Activated CD4-positive, alpha-beta T cell treated with anti-CD3 and anti-CD28 coated beads, Interleukin-2, amount 50 U/mL, for 48 hours (primary cell): ENCODE results near the gene CDIP1.

Experiments
- DNase-seq, 2 experiments: peaks; one replicate each; pipeline ENCODE4 v3.0.0-alpha.2; 2020

CDIP1 gene

DNA sequence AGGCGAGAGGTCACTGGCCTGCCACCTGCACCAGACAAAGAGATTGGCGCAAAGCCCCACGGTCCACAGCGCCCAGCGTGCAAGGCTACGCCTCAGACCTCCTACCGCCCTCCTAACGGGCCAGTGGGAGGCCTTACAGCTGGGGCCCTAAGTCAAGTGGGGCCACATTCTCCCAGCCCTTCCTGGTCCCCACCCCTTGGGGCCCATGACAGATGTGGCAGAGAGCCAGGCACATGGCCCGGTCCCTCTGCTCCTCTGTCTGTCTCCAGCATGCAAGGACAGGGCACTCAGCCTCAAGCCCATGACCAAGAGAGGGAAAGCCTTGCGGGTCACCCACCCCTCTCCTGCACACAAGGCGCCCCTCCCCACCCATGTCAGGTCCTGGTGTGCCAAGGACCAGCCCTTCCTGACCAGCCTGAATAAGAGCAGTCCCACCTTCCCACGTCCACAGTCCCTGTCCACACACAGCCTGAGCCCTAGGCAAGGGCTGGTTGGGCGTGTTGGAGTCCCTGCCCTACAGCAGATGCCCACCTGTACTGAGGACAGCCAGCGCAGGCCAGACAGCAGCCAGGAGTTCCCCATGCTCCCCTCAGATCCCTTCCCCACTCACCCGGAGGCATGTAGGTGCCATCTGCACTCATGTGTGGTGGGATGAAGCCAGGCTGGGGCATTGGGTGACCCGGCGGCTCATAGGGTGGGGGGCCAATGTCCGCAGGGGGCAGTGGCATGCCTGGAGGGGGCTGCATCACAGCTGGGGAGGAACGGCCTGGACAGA is 25.3 kb downstream of the CDIP1 start:
- no peak for DNase-seq

DNA sequence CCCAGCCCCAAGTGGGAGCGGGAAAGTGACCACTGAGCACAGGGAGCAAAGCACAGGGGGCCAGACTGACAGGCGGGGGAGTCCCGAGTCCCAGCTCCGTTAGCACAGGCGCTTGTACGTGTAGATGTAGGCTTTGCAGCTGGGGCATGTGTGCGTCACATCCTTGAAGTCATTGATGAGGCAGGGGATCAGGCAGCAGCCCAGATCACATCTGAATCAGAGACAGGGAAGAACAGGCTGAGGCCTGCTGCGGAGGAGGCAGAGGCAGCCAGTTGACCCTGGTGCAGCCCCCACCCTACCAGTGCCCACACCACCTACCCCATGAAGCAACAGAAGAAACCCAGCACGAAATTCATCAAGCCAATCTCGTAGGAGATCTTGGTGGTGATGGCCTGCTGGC is 26.1 kb downstream of the CDIP1 start:
- no peak for DNase-seq

DNA sequence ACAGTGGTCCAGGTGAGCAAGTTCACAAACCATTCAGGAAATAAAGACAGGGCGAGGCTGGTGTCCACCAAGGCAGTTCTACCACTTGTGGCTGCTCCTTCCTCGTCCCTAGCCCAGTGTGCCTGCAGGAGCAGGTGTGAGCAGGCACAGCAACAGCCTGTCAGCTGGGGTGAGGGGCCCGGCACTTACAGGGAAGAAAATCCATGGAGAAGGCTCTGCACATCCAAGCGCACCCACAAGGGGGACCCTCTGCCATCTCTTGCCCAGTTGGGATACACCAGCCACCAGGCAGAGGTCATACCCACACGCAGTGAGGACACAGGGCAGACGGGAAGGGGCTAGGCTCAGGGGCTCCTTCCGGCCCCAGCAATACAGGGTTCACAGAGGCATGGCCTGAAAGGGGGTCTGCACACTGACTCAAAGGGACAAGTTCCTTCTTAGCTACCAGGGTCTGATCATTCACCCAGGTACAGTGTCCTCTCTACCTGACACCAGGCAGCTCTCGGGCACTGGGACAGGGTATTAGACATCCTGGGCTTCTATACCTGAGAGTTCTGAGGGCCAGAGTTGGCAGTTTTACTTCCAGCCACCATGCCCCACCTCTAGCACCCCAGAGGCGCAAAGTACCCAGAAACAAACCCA is 27.0 kb downstream of the CDIP1 start:
- DNase-seq, result peak in 1 of 2 experiments; percentile 28

DNA sequence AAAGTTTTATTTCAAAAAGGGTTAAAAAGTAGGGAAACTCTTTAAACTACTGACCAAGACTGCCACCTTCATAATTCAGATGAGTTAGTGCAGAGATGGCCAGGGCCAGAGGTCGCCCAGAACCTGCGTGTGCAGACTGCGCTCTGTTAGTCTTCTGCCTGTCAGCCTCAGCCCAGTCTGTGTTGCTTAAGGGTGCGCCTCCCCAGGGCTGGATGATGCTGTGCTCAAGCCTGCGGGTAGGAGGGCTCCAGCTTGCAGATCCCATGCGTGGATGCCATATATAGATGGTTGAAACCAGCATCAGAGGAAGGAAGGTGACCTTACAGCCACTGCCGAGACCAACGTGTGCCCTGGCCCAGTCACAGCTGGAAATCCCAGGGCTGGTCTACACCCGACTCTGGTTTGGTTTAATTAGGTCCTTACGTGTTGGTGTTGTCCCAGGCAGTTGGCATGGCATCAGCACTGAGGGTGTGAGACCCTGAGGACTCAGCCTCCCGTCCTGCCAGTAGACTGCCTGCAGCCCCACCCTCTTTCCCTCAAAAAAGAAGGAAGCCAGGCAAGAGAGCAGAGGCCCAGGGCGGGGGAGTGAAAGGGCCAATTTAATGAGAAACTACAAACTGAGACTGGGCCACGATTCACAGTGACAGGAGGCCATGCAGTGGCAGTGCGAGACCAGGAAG is 27.7 kb downstream of the CDIP1 start:
- no peak for DNase-seq

GRCh38 chr16:4510131-4510530 is 28.4 kb downstream of the CDIP1 start:
- DNase-seq, result no peak

DNA sequence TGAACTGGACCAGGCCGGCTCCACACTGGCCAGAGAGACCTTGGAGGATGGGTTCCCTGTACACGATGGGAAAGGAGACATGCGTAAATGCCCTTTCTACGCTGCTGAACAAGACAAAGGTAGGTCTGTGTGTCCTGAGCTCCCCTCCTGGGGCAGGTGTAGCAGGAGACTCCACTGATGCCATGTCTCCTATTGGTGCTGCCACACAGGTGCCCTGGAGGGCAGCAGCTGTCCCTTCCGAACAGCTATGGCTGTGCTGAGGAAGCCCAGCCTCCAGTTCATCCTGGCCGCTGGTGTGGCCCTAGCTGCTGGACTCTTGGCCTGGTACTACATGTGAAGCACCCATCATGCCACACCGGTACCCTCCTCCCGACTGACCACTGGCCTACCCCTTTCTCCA is 29.2 kb downstream of the CDIP1 start:
- DNase-seq, result no peak

DNA sequence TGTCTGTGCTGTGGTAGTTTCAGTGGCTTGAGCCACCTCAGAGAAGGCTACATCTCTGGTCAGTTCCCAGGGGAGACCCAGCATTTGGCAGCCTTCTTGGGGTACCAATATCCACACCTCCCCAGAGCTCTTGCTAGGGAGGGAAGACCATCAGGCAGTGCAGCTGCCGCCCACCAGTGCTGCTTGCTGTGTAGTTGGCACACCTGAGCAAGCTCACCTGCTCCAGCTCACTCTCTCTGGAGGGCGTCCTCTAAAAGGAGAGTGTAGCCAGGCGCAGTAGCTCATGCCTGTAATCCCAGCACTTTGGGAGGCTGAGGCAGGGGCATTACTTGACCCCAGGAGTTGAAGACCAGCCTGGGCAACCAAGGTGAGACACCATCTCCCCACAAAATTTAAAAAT is 29.8 kb downstream of the CDIP1 start:
- no peak for DNase-seq

DNA sequence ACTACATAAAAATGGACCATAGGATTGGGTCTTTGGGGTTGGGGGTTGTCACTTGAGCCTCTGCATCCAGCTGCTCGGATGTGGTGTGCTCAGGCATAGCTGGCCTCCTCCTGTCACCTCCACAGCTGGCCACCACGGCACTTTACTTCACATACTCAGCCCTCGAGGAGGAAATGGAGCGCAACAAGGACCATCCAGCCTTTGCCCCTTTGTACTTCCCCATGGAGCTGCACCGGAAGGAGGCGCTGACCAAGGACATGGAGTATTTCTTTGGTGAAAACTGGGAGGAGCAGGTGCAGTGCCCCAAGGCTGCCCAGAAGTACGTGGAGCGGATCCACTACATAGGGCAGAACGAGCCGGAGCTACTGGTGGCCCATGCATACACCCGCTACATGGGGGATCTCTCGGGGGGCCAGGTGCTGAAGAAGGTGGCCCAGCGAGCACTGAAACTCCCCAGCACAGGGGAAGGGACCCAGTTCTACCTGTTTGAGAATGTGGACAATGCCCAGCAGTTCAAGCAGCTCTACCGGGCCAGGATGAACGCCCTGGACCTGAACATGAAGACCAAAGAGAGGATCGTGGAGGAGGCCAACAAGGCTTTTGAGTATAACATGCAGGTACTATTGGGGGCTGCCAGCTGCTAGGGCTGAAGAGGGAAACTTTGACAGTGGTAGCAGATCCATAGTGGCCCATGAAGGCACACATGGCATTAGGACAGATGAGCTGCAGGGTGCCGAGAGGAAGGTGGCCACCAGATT is 30.8 kb downstream of the CDIP1 start:
- no peak for DNase-seq

DNA sequence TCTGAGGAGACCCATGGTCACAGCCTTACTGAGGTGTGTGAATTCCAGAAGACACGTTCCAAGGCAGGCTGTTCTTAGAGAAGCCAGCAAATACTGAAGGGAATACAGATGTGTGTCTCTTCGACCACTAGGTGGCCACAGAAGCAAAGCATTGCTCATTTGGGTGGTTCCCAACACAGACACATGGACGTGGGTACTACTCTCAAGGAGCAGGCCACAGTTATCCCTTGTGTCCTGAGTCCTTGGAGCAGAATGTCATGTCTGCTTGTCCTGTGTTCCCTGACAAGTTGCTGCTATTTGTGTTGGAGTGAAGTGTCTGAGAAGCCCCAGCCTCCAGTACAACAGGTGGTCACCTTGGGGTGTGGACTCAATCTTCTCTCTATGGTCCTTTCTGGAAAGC is 32.1 kb downstream of the CDIP1 start:
- DNase-seq, result peak; percentile 49 to 65

DNA sequence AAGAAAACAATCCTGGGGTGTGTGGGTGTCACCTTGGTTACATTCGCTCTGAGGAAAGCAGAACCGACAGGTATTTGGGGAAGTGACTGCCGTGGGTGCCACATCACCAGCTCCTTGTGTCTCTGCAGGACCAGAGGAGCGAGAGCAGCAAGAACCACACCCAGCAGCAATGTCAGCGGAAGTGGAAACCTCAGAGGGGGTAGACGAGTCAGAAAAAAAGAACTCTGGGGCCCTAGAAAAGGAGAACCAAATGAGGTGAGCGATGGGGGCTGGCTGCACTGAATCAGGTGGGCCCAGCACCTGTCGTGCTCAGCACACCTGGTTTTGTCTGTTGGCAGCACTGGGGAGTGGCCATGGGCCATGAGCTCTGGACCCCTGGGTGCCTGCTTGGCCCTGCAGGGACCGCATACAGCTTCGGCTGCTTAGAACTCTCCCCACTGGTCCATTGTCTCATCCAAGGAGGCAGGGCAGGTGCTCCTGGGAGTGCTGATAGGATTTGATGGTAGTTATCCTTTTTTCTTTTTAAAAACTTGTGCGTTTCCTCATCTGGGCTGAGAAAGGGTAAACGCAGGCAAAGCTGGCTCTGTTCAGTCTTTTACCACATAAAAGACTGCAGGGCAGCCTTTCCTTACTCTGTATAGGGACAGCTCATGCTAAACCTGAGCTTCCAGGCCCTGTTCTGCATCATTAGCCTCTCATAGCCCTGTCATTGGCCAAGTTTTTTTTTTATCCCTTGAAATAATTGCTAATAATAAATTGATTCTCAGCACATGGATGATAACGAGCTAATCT is 33.0 kb downstream of the CDIP1 start:
- DNase-seq, result peak; percentile 60 to 73

DNA sequence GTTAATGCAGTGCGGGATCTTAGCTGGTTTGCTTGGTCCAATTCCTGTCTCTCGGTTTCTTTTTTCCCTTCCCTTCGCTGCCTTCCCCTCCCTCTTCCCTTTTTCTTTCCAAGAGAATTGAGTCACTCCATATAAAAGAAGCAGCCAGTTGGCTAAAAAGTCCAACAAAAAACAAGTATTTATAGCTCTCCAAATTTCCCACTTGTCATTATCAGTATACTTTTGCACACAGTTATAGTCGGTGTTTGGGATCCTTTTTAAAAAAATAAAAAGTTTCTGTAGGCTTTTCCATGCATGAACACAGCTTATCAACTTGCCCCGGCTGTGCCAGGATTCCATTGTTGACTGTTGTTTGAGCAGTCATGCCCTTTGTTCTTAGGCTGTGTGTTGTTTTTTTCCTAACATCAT is 37.5 kb downstream of the CDIP1 start:
- DNase-seq, result no peak

- DNase-seq, result no peak
Measured at GRCh38 chr16:4500272-4500671, 38.3 kb downstream of the CDIP1 start.

DNA sequence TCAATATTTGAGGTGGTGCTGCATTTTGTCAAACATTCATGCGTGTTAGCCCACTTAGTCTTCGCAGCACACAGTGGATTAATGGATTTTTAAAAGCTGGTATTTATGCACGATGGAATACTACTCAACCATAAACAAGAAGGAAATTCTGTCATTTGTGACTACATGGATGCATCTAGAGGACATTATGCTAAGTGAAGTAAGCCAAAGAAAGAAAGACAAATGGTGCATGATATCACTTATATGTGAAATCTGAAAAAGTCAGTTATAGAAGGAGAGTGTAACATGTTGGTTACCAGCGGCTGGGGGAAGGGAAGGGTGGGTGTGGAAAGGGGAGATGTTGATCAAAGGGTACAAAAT is 39.4 kb downstream of the CDIP1 start:
- no peak for DNase-seq

DNA sequence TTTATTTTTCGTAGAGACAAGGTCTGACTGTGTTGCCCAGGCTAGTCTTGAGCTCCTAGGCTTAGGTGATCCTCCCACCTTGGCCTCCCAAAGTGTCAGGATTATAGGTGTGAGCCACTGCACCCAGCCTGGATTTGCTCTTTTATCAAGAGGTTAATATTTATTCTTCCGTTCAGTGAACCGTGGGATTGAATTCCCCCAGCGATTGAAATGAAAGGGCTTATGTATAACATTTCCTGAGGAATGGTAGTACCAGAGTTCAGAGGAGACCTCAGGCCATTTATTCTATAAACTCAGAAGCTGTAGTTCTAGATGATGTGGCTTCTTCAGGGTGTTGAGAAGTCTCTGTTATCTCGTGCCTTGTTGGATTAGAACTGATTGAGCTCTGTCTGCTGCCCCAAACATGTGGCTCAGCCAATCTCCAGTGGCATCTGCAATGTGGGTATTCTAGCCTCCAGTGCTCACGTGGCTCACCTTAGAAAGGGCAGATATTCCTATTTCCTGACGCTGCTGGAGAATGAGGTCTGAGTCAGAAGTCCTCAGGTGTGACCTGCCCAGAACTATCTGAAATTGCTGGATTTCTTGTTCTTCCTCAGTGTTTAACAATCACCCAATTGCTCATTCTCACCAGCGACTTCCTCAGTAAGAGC is 39.9 kb downstream of the CDIP1 start:
- DNase-seq, result no peak

DNA sequence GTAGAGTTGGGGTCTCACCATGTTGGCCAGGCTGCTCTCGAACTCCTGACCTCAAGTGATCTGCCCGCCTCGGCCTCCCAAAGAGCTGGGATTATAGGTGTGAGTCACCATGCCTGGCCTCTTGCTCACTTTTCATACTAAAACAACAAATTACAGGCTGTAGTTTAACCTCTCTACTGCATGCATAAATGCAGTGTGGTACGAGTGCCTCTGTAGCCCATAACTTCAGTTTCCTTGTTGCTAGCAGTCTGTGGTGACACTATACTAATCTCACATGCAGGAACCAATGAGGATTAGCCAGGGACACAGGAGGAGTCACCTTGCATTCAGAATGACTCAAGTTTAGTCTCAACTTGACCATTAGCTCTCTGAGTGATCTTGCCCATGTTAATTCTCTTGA is 42.3 kb downstream of the CDIP1 start:
- DNase-seq, result no peak

GRCh38 chr16:4495766-4496165 is 42.8 kb downstream of the CDIP1 start:
- no peak for DNase-seq

DNA sequence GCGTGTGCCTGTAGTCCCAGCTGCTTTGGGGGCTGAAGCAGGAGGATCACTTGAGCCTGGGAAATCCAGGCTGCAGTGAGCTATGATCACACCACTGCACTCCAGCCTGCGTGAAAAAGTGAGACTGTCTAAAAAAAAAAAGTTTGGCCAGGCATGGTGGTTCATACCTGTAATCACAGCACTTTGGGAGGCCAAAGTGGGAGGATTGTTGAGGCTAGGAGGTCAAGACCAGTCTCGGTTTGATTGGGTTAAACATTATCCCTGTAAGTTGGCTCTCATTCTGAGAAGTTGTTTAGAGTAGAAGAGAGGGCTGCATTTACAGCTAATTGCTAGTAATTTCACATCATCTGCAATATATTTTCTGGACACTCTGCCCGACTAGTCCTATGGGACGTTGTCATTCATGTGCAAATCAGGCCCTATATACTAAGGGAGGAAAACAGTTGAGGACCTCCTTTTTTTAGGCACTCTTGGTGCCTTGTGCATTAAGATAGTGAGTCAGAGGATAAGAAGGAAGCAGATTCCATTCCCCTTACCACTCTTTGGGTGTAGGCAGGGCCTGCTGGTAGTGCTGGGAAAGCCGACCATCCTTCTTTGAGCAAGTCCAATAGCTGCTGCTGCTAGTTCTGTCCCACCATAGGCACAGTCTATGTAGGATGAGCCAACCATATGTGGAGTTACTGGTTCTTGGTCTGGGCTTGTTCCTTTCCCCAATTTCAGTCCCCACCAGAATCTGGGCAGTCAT is 43.7 kb downstream of the CDIP1 start:
- DNase-seq, result no peak

- no peak for DNase-seq
Measured at GRCh38 chr16:4491898-4492297, 46.7 kb downstream of the CDIP1 start.

- no peak for DNase-seq
Measured at GRCh38 chr16:4489030-4489429, 49.5 kb downstream of the CDIP1 start.

DNA sequence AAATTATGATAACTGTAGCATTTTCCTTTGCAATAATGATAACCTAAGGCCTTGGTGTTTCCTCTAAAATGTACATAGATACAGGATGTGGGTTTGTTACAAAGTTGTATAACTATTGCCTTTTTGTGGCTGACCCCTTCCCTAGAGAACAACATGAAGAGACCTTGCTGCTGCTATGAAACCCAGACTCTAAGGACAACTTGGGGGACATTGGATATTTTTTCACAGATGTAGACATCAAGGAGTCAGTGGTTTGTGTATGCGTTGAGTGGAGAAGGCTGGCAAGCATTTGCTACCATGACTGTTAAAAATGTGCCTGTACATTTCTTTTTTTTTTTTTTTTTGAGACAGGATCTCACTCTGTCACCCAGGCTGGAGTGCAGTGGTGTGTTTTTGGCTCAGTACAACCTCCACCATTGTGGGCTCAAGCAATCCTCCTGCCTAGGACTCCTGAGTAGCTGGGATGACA is 50.0 kb downstream of the CDIP1 start:
- no peak for DNase-seq

DNA sequence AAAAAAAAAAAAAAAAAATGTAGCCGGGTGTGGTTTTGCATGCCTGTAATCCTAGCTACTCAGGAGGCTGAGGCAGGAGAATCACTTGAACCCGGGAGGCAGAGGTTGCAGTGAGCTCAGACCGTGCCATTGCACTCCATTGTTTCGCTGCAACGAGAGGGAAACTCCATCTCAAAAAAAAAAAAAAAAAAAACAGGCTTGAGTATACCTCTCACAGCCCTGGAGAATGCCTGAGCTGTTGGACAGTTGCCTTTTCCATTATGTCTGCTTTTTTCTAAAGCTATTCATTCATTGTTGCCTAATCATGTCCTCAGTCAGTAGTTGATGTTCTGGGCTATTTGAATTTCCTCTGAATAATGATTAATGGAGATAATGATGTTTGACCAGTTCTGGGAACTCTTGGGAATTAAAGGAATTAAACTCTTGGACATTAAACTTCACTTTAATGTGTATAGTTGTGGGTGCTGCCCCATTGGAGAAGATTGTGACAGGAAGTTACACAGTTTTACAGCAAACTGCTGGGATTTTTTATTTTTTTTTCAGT is 50.5 kb downstream of the CDIP1 start:
- no peak for DNase-seq
